Pancreas (tissue), 10 donors: Measurements from ENCODE around the gene EDDM3A. TPM values are rescaled to one million over a fixed set of nuclear protein-coding genes. Genes with fewer than 3 reads are reported as not detected.
"Not testable (repeated sequence)": the region's sequence is repeated elsewhere in the genome, so short reads cannot be mapped to it uniquely, and the experiment has no call there.

Experiments
- ATAC-seq, 4 donors: fragments of 200-7000 bp; cut with Tn5 transposase; one replicate each; pipeline versions ENCODE4 v1.8.0 to v1.9.1; 2020; ENCODE audit warnings: mild to moderate bottlenecking in 4 of 4, moderate library complexity in 4 of 4
- DNase-seq, 6 donors: peaks; one replicate each; pipeline ENCODE4 v3.0.0-alpha.2; 2020
- FAIRE-seq: peaks from 2 replicates; lab custom pipeline; 2012; peaks lifted over from hg19 to GRCh38; lab: Jason Lieb, UNC
- H3K27ac ChIP-seq, 4 donors: fragments of 200-600 bp; sonication (generic); 1 replicate in 3 of 4; 2 replicates in 1 of 4; pipeline versions ENCODE4 v1.5.0 to v1.8.0; 2020
- H3K27me3 ChIP-seq, 4 donors: fragments of 200-600 bp; one replicate each; pipeline ENCODE4 v1.8.0; 2021
- H3K36me3 ChIP-seq, 3 donors: fragments of 200-600 bp; sonication (generic) in 1 of 3; one replicate each; pipeline versions ENCODE4 v1.5.0 to v1.8.0; 2020 to 2021
- H3K4me1 ChIP-seq, 3 donors: fragments of 200-600 bp; one replicate each; pipeline ENCODE4 v1.8.0; 2021
- H3K4me3 ChIP-seq, 4 donors: fragments of 200-600 bp; sonication (generic) in 2 of 4; one replicate each; pipeline versions ENCODE4 v1.5.0 to v1.8.0; 2020 to 2021
- H3K9me3 ChIP-seq, 4 donors: fragments of 200-600 bp; one replicate each; pipeline ENCODE4 v1.8.0; 2021
- CTCF ChIP-seq, 4 donors: fragments of 200-600 bp; sonication (generic) in 3 of 4; IDR thresholded peaks; one replicate each; pipeline versions ENCODE4 v1.5.0 to v1.8.0; 2021; ENCODE audit warnings: antibody characterized with exemption in 4 of 4
- WGBS, 2 donors: extraction: QIAGEN DNeasy Blood & Tissue Kit; methylation state at CpG; one replicate each; pipeline ENCODE4 v1.1.7; 2013; 5-methylcytosine and 5-hydroxymethylcytosine counted together
- intact Hi-C, 3 donors: fragments of 100-400 bp; cut with DNase I; formaldehyde crosslinking; loops; one replicate each; pipeline versions ENCODE4 v1.11.1 to v1.14.2; 2022
- polyA plus RNA-seq, 2 donors: library from polyadenylated mRNA; stranded (reverse); fragments of 200-250 nt; gene quantifications; one replicate each; pipeline ENCODE4 v1.2.3, GENCODE V29; 2013
- total RNA-seq, 6 donors: library from RNA; stranded (reverse); fragmentation: NEBNext Ultra II Directional in 4 of 6; extraction: Animal tissue kit (Norgen Biotek cat#: 25700) in 4 of 6; gene quantifications; one replicate each; pipeline versions ENCODE4 v1.2.1 to v1.2.4, GENCODE V29; 2021 to 2023
- donor health status: healthy with polysubstance abuse.
- donor health status: DM: no; HTN: no; CAD: no; lungs with moderate emphysema.
- donor health status: DM: no; HTN: no; CAD: no.
- donor health status: control.
- donor health status: control.
- donor health status: Bipolar disorder and iron deficiency.
- donor health status: DM: yes; HTN: yes; CAD: no.
- donor health status: DM: no; HTN: no; CAD: no.
- donor health status: DM: no; HTN: no; CAD: no.
- donor health status: DM: yes; HTN: yes; CAD: no.

EDDM3A gene
- total and polyA plus RNA-seq, 8 donors = not detected

- FAIRE-seq (no peak), ATAC-seq (no peak)
- TF ChIP-seq CTCF (IDR thresholded peaks at IDR 0.05) = no peak
Observed at GRCh38 chr14:20698934-20699333, 46.8 kb upstream of the EDDM3A start.

GRCh38 chr14:20699931-20700330, 45.8 kb upstream of the EDDM3A start:
- FAIRE-seq (no peak), ATAC-seq (no peak), DNase-seq (no peak)
- Histone ChIP-seq H3K36me3 (peaks cover 0 to 12% (median 0%) of the 10 kb centered on the region in 3 donors), H3K4me1 (peaks cover 0 to 7% (median 0%) of the 10 kb centered on the region in 3 donors), H3K9me3 (no peaks in the 10 kb centered on the region), H3K27me3 (no peaks in the 10 kb centered on the region), H3K4me3 (no peak overlapping the region), H3K27ac (no peak overlapping the region)
- intact Hi-C loops = loop anchor here in 2 of 3 donors (5.0 kb wide), 1 partner anchor 157 kb away; no protein-coding TSS in a partner anchor
- TF ChIP-seq CTCF (IDR thresholded peaks at IDR 0.05) = no peak

More at GRCh38 chr14:20698934-20699333, 46.8 kb upstream of the EDDM3A start:
- Histone ChIP-seq H3K27me3 (no peaks in the 10 kb centered on the region), H3K4me3 (no peak overlapping the region), H3K4me1 (peaks cover 0 to 7% (median 0%) of the 10 kb centered on the region in 3 donors), H3K36me3 (peaks cover 0 to 12% (median 0%) of the 10 kb centered on the region in 3 donors), H3K27ac (no peak overlapping the region), H3K9me3 (no peaks in the 10 kb centered on the region)
- WGBS, 2 donors = 80 to 92% methylated on average over 5 of the region's 5 CpGs
- DNase-seq = no peak
- intact Hi-C loops = loop anchor here in 2 of 3 donors (5.0 kb wide), 1 partner anchor 158 kb away; no protein-coding TSS in a partner anchor

GRCh38 chr14:20700965-20701364, 44.7 kb upstream of the EDDM3A start:
- H3K4me3 ChIP-seq, H3K9me3 ChIP-seq, H3K4me1 ChIP-seq, H3K27me3 ChIP-seq, ATAC-seq, FAIRE-seq, H3K27ac ChIP-seq, intact Hi-C loops, DNase-seq: not testable (repeated sequence)
- 97% methylated on average over 7 of the region's 7 CpGs for WGBS, 2 donors
- peaks cover 0 to 12% (median 0%) of the 10 kb centered on the region in 3 donors for H3K36me3 ChIP-seq

- DNase-seq (no peak), FAIRE-seq (no peak), ATAC-seq (peak in 2 of 4 donors; percentile 43 to 60)
- 45 to 60% methylated on average over 4 of the region's 4 CpGs for WGBS, 2 donors
- H3K27ac ChIP-seq = peak overlapping the region in 2 of 4 donors; percentile 50 to 57
- intact Hi-C loops = no loop called here
- H3K9me3 ChIP-seq = no peaks in the 10 kb centered on the region
- peaks cover 0 to 4% (median 0%) of the 10 kb centered on the region in 3 donors for H3K4me1 ChIP-seq
- H3K27me3 ChIP-seq = no peaks in the 10 kb centered on the region
- no peak overlapping the region for H3K4me3 ChIP-seq
- H3K36me3 ChIP-seq = no peaks in the 10 kb centered on the region
- TF ChIP-seq CTCF (IDR thresholded peaks at IDR 0.05) = no peak
Observed at GRCh38 chr14:20706657-20707355, 38.9 kb upstream of the EDDM3A start.

GRCh38 chr14:20707622-20708021, 38.1 kb upstream of the EDDM3A start:
- no peak for TF ChIP-seq CTCF (IDR thresholded peaks at IDR 0.05)
- FAIRE-seq (no peak), DNase-seq (no peak), ATAC-seq (peak in 3 of 4 donors; percentile 62 to 88 (median 71))
- Histone ChIP-seq H3K36me3 (no peaks in the 10 kb centered on the region), H3K4me3 (no peak overlapping the region), H3K27ac (peak overlapping the region in 2 of 4 donors; percentile 50 to 57), H3K4me1 (peaks cover 0 to 4% (median 0%) of the 10 kb centered on the region in 3 donors), H3K27me3 (no peaks in the 10 kb centered on the region), H3K9me3 (no peaks in the 10 kb centered on the region)
- intact Hi-C loops = no loop called here
- WGBS, 2 donors = 51 to 55% methylated on average over 2 of the region's 2 CpGs
